Transverse colon (tissue), 4 donors: Measurements from ENCODE around the gene CNDP2. TPM values are rescaled to one million over a fixed set of nuclear protein-coding genes. Genes with fewer than 3 reads are reported as not detected.

Experiments
- DNase-seq: peaks from one replicate; pipeline ENCODE4 v3.0.0-alpha.2; 2019
- H3K27ac ChIP-seq, 4 donors: fragments of 200-600 bp; sonication (generic); 2 replicates each; pipeline ENCODE4 v1.5.1; 2016 to 2018; ENCODE audit warnings: inconsistent platforms in 4 of 4
- H3K27me3 ChIP-seq: fragments of 200-600 bp; sonication (generic); 2 replicates; pipeline ENCODE4 v1.5.1; 2017; ENCODE audit warnings: inconsistent platforms
- H3K36me3 ChIP-seq, 4 donors: fragments of 200-600 bp; sonication (generic); 2 replicates each; pipeline ENCODE4 v1.5.1; 2017 to 2019; ENCODE audit warnings: inconsistent platforms in 4 of 4
- H3K4me1 ChIP-seq, 4 donors: fragments of 200-600 bp; sonication (generic); 2 replicates each; pipeline ENCODE4 v1.5.1; 2017 to 2020; ENCODE audit warnings: inconsistent platforms in 4 of 4
- H3K4me3 ChIP-seq, 4 donors: fragments of 200-600 bp; sonication (generic); 1 replicate in 1 of 4; 2 replicates in 3 of 4; pipeline versions ENCODE4 v1.5.1 to v1.6.1; 2017 to 2019; ENCODE audit warnings: inconsistent platforms in 4 of 4
- H3K9me3 ChIP-seq, 2 donors: fragments of 200-600 bp; sonication (generic); 2 replicates each; pipeline ENCODE4 v1.5.1; 2017 to 2019; ENCODE audit warnings: inconsistent platforms in 2 of 2
- EP300 ChIP-seq: sonication (generic); formaldehyde crosslinking; IDR thresholded peaks from one replicate; pipeline ENCODE4 v1.6.1; 2017; ENCODE audit warnings: antibody characterized with exemption, low read depth
- POLR2A ChIP-seq: fragments of 450-650 bp; IDR thresholded peaks from one replicate; pipeline ENCODE4 v1.6.1; 2016; ENCODE audit warnings: antibody characterized with exemption, mild to moderate bottlenecking, moderate library complexity
- POLR2AphosphoS5 ChIP-seq, 3 donors: sonication (generic); formaldehyde crosslinking; IDR thresholded peaks; one replicate each; pipeline ENCODE4 v1.6.1; 2016; ENCODE audit warnings: antibody characterized with exemption in 3 of 3
- WGBS, 2 donors: methylation state at CpG; one replicate each; pipeline ENCODE4 v1.1.5; 2018; ENCODE audit warnings: low coverage in 1 of 2; 5-methylcytosine and 5-hydroxymethylcytosine counted together
- in situ Hi-C, 4 donors: fragments of 200-750 bp; cut with MboI; loops; one replicate each; pipeline versions ENCODE4 v1.15.0 to v1.15.1; 2017; ENCODE audit warnings: low sequenced_read_pairs in 3 of 4, low pct_ligation_motif_present in 1 of 4, low pct_unique_long_range_greater_than_20kb in 1 of 4
- intact Hi-C: fragments of 100-400 bp; cut with DNase I; formaldehyde crosslinking; loops from one replicate; pipeline ENCODE4 v1.15.1; 2023; ENCODE audit warnings: low total_unique reads
- total RNA-seq, 4 donors: library from RNA; depleted of rRNA; stranded (reverse); fragments of >200 nt; gene quantifications; one replicate each; pipeline ENCODE4 v1.1.0, GENCODE V29; 2016
- TF ChIP-seq, protein P1 (sequence below), 5 experiments: fragments of 200-600 bp in 3 of 5; fragments of 450-650 bp in 2 of 5; sonication (generic) in 3 of 5; IDR thresholded peaks; 1 replicate in 2 of 5; 2 replicates in 3 of 5; pipeline ENCODE4 v1.5.1; 2016 to 2017; ENCODE audit warnings: antibody characterized with exemption in 5 of 5, inconsistent platforms in 3 of 5, mild to moderate bottlenecking in 2 of 5, moderate library complexity in 1 of 5

Gene CNDP2
- total RNA-seq, 4 donors from 2014 or later = 143 to 284 (median 155) TPM

GRCh38 chr18:74496508-74497323, 553 bp downstream of the CNDP2 start:
- intact Hi-C loops (loop anchor here (10.0 kb wide), 1 partner anchor 142 kb away; no protein-coding TSS in a partner anchor), in situ Hi-C loops (loop anchor here in 2 of 4 donors (10.0 to 25.0 kb wide), 2 partner anchors 142 to 716 kb away; partner anchors contain the start of genes PTGR3 (in 1 of the 2) and TSHZ1 (in 1 of the 2))
- TF ChIP-seq POLR2AphosphoS5 (IDR thresholded peaks at IDR 0.05) (no peak), EP300 (no peak), POLR2A (no peak)
- TF ChIP-seq, protein P1, sequence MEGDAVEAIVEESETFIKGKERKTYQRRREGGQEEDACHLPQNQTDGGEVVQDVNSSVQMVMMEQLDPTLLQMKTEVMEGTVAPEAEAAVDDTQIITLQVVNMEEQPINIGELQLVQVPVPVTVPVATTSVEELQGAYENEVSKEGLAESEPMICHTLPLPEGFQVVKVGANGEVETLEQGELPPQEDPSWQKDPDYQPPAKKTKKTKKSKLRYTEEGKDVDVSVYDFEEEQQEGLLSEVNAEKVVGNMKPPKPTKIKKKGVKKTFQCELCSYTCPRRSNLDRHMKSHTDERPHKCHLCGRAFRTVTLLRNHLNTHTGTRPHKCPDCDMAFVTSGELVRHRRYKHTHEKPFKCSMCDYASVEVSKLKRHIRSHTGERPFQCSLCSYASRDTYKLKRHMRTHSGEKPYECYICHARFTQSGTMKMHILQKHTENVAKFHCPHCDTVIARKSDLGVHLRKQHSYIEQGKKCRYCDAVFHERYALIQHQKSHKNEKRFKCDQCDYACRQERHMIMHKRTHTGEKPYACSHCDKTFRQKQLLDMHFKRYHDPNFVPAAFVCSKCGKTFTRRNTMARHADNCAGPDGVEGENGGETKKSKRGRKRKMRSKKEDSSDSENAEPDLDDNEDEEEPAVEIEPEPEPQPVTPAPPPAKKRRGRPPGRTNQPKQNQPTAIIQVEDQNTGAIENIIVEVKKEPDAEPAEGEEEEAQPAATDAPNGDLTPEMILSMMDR (IDR thresholded peaks at IDR 0.05) = peak; percentile 13 to 61 (median 29)
- H3K27me3 ChIP-seq = no peaks in the 10 kb centered on the region
- H3K27ac ChIP-seq = peak overlapping the region; percentile 90 to 95 (median 94)
- H3K4me1 ChIP-seq = peaks cover 9 to 44% (median 33%) of the 10 kb centered on the region in 4 donors
- WGBS, 2 donors = 9 to 40% methylated on average over 1 to 19 of the region's 48 CpGs
- H3K36me3 ChIP-seq = peaks cover 0 to 2% (median under 1%) of the 10 kb centered on the region in 4 donors
- no peaks in the 10 kb centered on the region for H3K9me3 ChIP-seq
- peak; percentile 70 for DNase-seq
- H3K4me3 ChIP-seq = peak overlapping the region; percentile 70 to 94 (median 80)

DNA sequence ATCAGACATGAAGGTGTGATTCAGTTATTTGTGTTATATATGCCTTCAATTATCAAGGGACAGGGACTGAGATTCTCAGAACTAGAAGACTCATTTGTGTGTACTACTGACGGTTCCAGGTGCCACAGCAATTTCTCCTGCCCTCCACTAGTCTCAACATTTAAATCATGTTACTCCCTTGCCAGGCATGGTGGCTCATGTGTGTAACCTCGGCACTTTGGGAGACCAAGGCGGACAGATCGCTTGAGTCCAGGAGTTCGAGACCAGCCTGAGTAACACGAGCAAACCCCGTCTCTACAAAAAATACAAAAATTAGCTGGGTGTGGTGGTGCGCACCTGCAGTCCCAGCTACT, 1.1 kb downstream of the CNDP2 start:
- Histone ChIP-seq H3K9me3 (no peaks in the 10 kb centered on the region), H3K4me3 (peak overlapping the region in 2 of 4 donors; percentile 71 to 90), H3K4me1 (peaks cover 9 to 44% (median 33%) of the 10 kb centered on the region in 4 donors), H3K27me3 (no peaks in the 10 kb centered on the region), H3K36me3 (peaks cover 0 to 8% (median 3%) of the 10 kb centered on the region in 4 donors), H3K27ac (peak overlapping the region; percentile 90 to 95 (median 94))
- no peak for DNase-seq
- in situ Hi-C loops = loop anchor here in 2 of 4 donors (10.0 to 25.0 kb wide), 2 partner anchors 142 to 715 kb away; partner anchors contain the start of genes PTGR3 (in 1 of the 2) and TSHZ1 (in 1 of the 2)
- 17 to 79% methylated on average over 1 to 8 of the region's 8 CpGs for whole genome bisulfite sequencing, 2 donors
- intact Hi-C loops = loop anchor here (10.0 kb wide), 1 partner anchor 142 kb away; no protein-coding TSS in a partner anchor
- TF ChIP-seq POLR2AphosphoS5 (IDR thresholded peaks at IDR 0.05) (no peak), POLR2A (no peak), EP300 (no peak)
- TF ChIP-seq, protein P1 (IDR thresholded peaks at IDR 0.05) = no peak

DNA sequence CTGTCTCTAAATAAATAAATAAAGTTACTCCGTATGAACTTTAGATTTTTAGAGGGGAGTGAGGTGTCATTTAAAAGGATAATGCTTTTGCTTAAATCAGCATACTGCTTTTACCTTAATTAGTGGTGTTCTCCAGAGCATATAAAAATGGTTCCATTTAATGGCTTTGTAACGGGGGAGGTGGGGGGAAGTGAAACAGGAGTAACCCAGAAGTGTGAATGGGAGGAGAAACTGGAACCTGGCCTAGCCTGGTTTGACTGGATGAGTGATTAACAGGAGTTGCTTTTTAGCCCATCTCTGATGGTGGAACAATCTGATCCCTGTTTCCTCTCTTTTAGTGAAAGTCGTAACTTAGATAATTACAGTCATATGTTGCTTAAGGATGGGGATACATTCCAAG, 1.6 kb downstream of the CNDP2 start:
- peaks cover 9 to 44% (median 33%) of the 10 kb centered on the region in 4 donors for H3K4me1 ChIP-seq
- intact Hi-C loops (loop anchor here (10.0 kb wide), 1 partner anchor 143 kb away; no protein-coding TSS in a partner anchor), in situ Hi-C loops (loop anchor here in 2 of 4 donors (10.0 to 25.0 kb wide), 2 partner anchors 143 to 715 kb away; partner anchors contain the start of genes PTGR3 (in 1 of the 2) and TSHZ1 (in 1 of the 2))
- no peaks in the 10 kb centered on the region for H3K9me3 ChIP-seq
- no peak overlapping the region for H3K4me3 ChIP-seq
- WGBS, 2 donors = 61 to 72% methylated on average over 2 to 3 of the region's 3 CpGs
- no peaks in the 10 kb centered on the region for H3K27me3 ChIP-seq
- peak overlapping the region; percentile 90 to 95 (median 94) for H3K27ac ChIP-seq
- DNase-seq = no peak
- H3K36me3 ChIP-seq = peaks cover 0 to 13% (median 5%) of the 10 kb centered on the region in 4 donors
- TF ChIP-seq EP300 = no peak
- no peak for TF ChIP-seq POLR2AphosphoS5 (IDR thresholded peaks at IDR 0.05)
- TF ChIP-seq POLR2A = no peak
- TF ChIP-seq, protein P1 (IDR thresholded peaks at IDR 0.05) = no peak
